HG02623 (cell line): Measurements from ENCODE around the gene KIAA1614.

Source experiments
- ATAC-seq: cut with Tn5 transposase; IDR thresholded peaks from one replicate; pipeline ENCODE4 v1.9.1; 2021; ENCODE audit warnings: moderate library complexity; ENCODE audit not compliant: unreplicated experiment

KIAA1614 gene

GRCh38 chr1:180906511-180906910, 6.2 kb upstream of the KIAA1614 start:
- no peak for ATAC-seq

GRCh38 chr1:180907313-180908055, 5.2 kb upstream of the KIAA1614 start:
- no peak for ATAC-seq

DNA sequence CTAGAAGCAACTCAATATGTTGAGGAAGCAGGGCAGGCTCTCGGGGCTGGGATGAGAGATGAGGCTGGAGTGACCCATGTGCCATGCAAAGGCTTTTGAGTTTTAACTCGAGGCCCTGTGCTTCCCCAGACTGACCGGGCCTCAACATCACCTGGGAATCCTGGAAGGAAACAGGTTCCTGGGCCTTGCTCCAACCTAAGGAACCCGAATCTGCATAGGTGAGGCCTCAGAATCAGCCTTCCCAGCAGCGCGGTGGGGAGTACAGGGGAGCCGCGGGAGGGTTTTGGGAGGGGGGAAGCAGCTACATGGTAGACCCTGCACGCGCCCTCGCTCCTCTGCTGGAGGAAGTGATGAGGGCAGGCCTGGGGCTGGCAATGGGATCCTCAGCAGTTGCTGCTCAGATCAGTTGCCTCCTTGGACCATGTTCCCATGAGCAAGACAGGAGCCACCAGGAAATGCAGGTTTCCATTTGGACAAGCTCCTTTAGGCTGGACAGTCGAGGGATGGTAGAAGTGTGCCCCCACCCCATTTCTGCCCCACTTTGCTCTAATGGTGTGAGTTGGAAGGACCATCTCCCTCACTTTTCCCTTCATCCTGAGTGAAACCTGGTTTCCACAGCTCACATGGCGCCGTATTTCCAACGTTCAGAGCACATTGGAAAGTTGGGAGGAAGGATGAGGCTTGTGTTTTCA, 4.5 kb upstream of the KIAA1614 start:
- no peak for ATAC-seq

- peak; percentile 34 for ATAC-seq
These were observed 3.7 kb upstream of the KIAA1614 start for GRCh38 chr1:180909005-180909414.

DNA sequence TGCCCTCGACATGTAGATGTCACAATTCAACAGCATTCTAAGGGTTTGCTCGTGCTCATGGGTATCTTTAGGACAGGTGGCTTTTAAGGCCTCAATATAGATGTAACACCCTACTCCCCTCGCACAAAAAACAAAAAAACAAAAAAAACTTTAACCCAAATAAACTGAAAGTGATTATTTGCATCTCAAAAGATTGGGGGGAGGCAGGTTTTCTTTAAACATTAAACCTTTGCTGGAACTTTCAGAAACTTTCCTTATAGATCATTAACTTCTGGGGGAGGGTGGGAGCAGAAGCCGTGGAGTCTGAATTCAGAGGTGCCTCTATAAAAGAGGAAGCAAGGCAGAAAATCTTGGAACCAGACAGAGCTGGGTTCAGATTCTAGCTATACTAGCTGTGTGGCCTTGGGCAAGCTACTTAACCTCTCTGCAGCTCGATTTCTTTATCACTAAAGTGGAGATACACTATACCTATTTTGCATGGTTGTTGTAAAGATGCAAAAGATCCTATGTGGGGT, 3.2 kb upstream of the KIAA1614 start:
- ATAC-seq: peak; percentile 29

DNA sequence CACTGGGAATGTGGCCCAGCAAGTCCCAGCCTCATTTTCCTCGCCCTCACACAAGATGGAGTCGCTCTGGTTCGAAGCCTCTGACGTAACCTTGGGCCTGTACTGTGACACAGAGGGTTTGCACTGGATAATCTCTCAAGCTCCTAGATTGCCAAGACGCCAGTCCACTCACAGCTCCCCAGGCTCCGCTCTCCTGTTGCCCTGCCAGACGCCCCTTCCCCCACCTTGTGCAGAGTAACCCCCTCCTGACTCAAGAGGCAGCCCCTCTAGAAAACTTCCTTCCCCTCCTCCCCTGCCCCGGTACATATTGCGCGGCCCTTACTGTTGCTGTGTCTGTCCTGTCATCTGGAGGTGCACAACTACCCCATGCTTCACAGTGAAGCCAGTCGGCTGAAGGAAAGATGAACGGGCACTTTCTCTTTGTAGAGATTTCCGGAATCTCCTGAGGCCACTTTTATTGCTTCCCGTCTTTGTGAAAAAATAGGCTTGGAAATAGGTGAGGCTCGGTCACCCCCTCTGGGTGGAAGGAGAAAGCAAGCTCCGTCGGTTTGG, 981 bp upstream of the KIAA1614 start:
- no peak for ATAC-seq

- ATAC-seq: no peak
These were observed 391 bp upstream of the KIAA1614 start for GRCh38 chr1:180912211-180912800.

DNA sequence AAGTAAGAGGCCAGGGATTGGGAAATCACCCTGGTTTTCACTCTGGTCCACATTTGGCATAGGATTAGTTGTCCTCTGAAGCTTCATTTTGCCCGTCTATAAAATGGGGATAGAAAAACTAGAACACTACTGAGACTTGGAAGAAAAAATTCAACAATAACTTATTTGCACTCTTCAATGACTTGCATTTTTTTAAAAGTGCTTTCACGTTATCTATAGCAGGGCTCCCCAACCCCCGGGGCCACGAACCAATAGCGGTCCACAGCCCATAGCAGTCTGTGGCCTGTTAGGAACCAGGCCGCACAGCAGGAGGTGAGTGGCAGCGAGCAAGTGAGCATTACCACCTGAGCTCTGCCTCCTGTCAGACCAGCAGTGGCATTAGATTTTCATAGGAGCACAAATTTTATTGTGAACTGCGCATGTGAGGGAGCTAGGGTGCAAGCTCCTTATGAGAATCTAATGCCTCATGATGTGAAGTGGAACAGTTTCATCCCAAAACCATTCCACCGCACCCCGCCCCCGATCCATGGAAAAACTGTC, 2.8 kb downstream of the KIAA1614 start:
- ATAC-seq: no peak

DNA sequence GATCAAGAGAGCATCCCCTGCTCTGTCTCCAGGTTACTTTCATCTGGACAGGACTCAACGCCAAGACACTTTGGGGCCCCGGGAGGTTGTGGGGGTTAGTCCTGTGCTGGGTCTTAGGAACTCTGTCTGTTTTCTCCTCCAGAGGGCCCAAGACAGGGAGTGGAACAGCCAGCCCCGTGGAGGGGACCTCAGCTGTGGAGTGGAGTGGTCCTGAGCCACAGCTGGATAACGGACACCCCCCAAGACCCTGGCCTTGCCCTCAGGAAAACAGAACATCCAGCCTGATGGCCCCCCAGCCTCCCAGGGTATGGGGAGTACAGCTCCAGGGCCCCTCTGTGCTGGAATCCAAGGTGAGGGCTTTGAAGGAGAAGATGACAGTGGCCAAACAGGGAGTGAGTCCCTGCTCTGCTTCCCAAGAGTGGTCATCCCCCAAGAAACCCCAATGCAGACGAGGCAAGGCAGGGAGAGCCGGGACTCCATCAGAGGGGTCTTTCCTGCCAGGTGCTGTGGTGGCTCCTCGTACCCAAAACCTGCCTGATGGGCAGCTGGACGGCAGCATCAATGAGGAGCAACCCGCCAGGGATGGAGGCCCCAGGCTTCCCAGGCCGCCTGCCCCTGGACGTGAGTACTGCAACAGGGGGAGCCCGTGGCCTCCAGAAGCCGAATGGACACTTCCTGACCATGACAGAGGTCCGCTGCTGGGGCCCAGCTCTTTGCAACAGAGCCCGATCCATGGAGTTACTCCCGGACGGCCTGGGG, 3.5 kb downstream of the KIAA1614 start:
- ATAC-seq: no peak

- no peak for ATAC-seq
These were observed 4.1 kb downstream of the KIAA1614 start for GRCh38 chr1:180916771-180917170.

GRCh38 chr1:180917306-180918065, 4.8 kb downstream of the KIAA1614 start:
- ATAC-seq: no peak

DNA sequence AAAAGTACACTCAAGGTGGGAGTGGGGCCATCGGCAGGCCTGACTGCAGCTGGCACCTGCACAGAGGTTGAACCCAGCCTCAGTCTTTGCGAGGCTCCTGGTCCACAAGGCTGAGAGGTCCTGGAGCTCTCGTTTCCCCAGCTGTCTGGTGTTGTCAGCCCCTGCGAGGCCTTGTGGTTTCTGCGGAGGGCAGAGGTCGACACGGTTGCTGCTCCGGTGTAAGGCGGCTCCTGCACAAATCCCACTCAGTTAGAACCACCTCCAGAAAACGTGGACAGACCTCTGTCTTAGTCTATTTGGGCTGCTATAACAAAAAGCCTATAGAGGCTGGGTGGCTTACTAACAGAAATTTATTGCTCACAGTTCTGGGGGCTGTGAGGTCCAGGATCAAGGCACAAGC, 5.8 kb downstream of the KIAA1614 start:
- ATAC-seq: no peak

DNA sequence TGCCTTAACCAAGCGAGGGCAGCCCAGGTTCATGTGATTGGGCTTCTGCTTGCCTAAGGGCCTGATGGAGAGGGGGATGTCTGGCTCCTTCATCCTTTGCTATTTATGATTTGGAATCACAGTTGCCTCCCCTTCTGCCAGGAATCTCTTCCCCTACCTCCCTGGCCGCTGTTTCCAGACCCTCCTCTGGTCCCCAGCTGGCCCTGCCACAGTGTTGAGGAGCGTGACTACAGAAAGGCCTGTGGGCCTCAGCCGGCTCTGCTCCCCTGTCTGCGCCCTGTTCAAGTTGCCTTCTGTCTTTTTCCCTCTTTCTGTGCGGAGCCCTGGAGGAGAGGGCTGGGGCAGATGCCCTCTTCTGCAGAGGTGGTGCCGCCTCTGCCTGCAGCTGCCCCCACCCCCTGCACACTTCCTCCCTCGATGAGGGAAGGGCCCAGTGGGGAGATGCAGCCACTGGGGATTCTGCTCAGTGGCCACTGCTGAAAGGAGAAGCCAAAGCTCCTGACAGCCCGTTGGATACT, 6.5 kb downstream of the KIAA1614 start:
- ATAC-seq: no peak

DNA sequence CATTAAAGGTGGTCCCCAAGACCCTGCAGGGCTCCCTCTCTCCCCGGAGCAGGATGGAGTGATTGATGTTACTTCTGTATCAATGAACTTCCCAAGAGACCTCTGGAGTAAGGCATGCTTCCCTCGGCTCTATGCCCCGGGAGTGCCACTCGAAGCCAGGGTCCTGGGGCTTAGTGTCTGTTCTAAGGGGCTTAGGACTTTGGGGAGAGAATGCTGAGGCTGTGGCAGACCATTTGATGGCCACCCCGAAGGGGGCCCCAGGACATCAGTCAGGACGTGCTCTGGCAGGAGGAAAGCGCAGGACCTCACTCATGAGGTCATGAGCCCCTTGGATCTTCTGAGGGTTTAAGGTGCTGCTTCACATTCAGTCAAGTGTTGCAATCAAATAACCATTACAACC, 7.5 kb downstream of the KIAA1614 start:
- ATAC-seq: no peak

DNA sequence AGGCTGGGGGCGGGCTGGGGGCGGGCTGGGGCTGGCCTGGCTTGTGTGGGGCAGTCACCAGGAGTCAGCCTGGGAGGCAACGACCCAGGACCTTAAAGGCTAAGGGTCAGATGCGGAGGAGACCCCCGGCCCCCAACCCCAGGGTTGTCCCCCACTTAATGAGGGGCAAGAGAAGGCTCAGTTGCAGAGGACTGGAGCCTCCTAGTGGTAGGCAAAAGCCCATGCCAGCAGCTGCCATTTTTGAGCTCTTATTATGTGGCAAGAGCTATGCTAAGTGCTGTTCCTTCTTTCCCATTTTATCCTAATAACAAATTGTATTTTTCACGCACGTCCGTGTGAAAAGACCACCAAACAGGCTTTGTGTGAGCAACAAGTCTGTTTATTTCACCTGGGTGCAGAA, 8.0 kb downstream of the KIAA1614 start:
- ATAC-seq: no peak

DNA sequence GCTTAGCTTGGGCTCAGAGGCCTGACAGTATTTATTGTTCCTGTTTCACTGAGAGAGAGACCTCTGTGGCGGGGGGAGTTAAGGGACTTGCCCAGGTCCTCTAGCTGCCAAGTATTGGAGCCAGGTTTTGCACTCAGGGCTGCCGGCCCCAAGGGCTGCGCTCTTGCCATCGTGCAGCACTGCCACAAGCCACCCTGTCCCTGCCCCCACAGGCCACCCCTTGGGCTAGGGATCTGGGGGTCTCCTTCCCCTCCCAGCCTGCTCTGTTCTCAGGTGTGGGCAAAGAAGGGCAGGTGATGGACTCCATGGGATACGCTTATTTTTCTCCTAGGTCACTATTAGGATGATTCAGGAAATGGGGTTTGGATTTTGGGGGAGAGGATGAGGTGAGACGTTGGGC, 8.7 kb downstream of the KIAA1614 start:
- no peak for ATAC-seq

DNA sequence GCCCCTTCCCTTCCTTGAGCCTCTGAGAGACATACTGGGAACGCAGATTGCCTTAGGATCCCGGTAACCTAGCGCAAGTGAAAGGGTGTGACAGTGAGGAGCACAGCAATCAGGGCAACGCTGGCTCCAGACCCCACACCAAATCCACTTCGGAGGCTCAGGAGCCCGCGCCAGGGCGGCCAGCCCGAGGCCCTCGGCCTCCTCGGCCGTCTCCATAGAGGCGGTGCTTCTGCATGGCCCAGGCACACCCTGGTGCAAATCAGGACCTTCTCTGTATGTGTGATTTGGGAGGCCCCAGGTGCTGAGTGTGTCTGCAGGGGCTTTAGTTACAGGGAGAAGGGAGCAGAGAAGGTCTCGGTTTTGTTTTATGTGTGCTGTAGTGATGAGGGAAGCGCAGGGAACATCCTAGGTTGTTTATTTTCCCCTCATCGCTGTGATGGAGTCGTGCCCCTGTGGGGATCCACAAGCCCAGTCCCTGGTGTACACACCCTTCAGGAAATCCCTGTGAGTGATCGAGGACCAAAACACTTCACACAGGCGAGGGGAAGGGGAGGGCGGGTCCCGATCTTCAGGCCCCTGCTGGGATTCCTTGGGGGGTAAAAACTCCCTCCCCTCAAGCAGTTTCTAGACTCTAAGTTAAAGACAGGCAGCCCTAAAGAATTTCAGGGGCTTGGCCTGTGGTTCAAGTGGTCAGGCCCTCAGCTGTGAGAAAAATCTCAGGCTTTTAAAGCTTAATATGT, 9.4 kb downstream of the KIAA1614 start:
- ATAC-seq: no peak

- ATAC-seq: no peak
These were observed 9.9 kb downstream of the KIAA1614 start for GRCh38 chr1:180922631-180923015.
